IPS DF 4.7 (cell line): ENCODE data around the gene EGFR.

ENCODE experiments used
- DNase-seq: peaks from one replicate; pipeline ENCODE4 v3.0.0-alpha.2; 2013; ENCODE audit warnings: low spot score; ENCODE audit errors: extremely low read depth

The EGFR gene

DNA sequence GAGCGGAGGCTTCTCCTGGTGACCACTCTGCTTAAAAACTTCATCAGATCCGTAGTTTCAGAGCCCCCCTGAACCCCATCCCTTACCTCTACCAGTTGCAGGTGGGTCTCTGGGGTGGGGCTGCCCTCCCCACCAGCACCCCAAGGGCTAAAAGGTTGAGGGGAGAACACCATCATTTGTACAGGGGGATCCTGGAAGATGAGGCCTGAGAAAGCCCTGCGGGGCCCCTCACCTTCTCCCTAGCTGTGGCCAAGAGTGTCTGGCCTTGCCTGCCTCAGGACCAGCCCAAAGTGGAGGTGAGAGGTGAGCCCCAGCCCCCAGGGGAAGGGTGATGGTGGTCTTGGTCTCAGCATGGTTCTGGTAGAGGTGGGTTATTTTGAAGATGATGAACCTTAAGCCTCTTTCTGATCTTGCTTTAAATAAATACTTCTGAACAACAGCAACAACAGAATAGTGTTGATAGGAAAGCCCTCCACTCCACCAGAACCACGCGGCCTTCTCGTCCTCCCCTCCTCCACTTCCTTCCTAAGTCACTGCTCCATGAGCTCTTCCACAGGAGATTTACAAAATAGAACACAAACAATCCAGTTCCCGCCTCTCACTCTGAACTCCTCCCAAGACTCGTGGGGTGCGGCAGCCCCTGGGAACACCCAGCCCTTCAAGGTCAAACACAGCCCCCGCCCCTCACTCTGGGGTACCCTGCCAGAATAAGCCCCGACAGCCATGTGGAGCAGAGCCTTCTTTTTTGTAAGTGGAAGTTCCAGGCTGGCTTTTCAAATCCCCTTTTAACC is 169.1 kb downstream of the EGFR start:
- DNase-seq, result no peak

DNA sequence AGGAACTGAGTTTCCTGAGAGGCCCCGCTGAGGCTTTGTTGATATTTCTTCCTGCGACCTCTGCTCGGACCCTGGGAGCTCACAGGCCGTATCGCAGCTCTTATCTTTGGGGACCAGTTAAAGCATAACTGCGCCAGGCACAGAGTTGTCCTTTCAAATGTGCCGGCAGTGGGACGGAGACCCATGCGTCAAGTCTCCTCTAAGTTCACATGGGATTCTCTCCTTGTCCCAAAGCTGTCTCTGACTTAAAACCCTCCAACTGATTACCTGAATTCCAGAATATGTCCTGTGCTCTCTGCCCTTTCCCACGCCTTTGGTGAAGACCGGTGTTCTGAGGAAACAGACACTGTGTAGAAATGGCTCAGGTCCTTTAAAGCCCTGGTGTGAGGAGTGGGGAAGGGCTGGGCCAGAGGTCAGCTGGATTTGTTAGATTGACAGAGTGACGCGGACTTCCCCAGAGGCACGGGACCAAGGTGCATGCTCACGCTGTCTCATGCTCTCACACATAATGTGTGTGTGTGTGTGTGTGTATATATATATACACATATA is 169.8 kb downstream of the EGFR start:
- no peak for DNase-seq

DNA sequence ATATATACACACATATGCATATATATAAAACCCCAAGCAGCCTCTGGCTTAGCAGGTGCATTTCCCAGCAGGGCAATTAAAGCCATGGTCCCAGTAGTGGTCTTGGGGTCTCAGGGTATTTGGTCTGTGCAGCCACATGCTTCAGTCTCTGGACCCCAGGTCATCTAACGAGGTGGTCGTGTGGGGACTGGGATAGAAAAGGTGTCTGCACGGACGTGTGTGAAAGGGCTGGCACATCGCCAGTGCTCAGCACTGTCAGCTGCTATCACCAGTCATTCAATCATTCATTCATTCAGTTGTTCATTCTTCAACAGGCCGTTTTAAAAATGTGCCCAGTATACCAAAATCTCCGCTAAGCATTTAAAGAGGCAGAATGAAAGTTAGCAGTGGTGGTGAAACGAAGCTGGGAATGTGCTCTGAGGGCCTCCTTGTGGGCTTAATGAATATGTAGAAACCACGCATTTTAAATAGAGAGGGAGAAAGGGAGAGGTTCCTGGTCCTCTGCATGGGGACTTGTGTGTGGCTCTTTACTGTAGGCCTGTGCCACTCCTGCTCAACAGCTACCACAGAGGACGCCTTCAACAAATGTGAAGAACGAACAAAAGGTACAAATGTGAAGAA is 170.4 kb downstream of the EGFR start:
- no peak for DNase-seq

DNA sequence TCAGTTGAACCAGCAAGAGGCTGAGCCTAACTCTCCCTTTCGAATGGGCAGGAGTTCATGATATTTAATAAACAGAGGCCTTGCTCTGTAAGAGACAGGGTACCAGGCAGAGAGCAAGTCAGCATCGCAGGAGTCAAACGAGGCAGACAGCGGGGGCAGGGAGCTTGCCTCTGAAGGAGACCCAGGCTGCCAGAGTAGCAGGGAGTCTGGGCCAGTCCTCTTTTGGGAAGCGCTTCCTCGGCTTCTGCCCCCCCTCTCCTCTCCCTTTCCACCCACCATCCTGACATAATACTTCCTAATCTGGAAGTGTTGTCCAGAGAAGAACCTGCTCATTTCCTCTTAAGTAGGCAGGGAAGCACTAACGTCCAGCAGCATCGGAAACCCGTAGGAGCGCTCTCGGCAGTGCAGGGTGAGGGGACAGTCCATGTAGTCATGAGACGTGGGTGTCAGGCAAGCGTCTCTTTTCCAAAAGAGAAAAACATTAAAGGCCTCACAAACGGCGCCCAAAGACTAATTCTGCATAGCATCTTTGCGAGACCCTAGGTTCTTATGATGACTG is 171.1 kb downstream of the EGFR start:
- no peak for DNase-seq

DNA sequence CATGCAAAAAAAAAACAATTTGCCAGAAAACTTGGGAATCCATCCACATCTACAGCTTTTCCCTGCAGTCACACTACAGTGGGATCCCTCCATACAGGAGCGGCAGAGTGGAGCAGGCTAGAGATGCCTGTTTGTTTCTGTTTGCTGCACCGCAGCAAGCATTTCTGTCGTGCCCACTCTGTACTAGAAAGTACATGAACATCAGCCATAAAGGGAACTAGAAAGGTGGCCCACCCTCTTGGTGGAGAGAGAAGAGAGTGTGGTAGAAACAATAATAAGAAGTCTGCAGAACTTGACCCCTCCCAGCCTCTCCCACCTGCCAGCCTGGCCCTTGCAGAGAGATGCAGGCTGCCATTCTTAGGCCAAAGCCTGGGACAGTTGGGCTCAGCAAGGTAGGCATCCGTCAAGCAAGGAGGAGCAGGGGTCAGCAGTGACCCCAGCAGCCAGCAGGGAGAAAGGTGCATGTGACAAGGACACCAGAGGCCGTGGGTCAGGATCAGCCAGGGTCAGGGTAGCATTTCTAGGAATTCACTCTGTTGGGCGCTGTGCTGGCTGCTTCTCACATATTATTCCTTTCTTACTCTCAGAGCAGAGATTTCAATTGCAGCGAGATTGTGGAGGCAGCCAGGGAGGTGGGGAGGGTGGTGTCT is 171.8 kb downstream of the EGFR start:
- no peak for DNase-seq

DNA sequence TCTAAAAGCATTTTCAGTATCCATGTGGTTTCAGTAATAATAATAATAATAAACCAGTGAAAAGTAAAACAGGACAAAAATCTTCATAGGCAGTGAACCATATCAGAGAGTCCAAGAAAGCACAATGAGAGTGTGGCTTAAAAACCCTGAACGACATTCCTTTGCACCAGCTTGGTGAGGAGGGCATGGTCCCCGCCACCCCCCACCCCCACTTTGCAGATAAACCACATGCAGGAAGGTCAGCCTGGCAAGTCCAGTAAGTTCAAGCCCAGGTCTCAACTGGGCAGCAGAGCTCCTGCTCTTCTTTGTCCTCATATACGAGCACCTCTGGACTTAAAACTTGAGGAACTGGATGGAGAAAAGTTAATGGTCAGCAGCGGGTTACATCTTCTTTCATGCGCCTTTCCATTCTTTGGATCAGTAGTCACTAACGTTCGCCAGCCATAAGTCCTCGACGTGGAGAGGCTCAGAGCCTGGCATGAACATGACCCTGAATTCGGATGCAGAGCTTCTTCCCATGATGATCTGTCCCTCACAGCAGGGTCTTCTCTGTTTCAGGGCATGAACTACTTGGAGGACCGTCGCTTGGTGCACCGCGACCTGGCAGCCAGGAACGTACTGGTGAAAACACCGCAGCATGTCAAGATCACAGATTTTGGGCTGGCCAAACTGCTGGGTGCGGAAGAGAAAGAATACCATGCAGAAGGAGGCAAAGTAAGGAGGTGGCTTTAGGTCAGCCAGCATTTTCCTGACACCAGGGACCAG is 172.5 kb downstream of the EGFR start:
- no peak for DNase-seq

DNA sequence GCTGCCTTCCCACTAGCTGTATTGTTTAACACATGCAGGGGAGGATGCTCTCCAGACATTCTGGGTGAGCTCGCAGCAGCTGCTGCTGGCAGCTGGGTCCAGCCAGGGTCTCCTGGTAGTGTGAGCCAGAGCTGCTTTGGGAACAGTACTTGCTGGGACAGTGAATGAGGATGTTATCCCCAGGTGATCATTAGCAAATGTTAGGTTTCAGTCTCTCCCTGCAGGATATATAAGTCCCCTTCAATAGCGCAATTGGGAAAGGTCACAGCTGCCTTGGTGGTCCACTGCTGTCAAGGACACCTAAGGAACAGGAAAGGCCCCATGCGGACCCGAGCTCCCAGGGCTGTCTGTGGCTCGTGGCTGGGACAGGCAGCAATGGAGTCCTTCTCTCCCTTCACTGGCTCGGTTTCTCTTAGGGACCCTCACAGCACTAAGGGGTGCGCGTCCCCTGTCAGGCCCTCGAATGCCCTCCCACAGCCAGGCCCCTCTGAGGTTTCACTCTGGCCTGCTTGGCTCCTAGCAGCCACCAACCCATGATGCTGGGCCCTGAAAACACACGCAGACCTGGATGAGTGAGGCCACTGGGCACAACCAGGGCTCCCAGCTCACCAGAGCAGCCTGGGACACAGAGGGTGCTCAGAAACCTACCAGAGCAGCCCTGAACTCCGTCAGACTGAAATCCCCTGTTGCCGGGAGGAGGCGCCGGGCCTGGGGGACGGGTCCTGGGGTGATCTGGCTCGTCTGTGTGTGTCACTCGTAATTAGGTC is 173.3 kb downstream of the EGFR start:
- DNase-seq, result peak; percentile 30

DNA sequence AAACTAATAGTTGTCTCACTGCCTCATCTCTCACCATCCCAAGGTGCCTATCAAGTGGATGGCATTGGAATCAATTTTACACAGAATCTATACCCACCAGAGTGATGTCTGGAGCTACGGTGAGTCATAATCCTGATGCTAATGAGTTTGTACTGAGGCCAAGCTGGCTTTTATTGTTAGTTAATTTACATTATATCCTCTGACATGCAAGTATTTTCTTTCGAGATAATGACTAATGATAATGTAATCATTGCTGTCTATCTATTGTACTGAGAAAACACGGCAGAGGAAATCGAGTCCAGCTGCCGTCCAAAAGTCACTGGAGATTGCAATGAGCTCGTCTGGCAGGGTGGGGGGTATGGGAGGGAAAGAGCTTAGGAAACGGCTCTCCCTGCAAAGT is 173.9 kb downstream of the EGFR start:
- DNase-seq, result no peak

DNA sequence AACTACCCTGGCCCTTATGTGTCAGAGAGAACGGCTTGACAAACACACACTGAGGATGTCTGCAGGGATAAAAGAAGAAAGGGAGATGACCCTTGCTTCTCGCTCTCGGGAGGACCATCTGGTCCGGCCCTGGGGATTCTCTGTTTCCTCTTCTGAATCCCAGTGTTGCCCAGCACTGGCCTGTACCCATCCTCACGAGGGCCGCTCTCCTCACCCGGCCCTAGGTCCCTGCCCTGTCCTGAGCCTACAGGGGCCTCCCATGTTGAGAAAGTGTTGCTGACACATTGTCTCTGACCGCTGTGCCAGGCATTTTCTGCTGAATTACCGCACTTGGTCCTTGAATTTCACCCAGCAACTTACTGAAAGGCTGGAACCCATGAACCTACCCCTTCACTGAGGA is 174.4 kb downstream of the EGFR start:
- no peak for DNase-seq

DNA sequence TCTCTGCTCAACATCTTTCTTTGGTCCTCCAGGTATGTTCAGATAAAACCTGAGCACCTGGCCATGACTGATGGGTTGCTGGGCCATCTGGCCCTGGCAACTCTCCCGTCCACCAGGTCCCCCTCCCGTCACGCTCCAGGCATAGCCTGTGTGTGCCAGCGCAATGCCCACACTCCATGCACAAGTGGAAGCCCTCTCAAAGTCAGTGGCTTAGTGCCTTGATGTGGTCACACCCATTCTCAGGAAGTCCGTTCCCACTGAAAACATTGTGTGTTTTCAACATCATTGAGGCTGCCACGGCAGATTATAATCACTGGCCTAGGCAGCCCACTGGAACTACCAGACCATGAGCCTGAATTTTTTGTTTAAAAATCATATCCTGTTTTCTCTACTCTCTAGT is 175.7 kb downstream of the EGFR start:
- DNase-seq, result no peak

DNA sequence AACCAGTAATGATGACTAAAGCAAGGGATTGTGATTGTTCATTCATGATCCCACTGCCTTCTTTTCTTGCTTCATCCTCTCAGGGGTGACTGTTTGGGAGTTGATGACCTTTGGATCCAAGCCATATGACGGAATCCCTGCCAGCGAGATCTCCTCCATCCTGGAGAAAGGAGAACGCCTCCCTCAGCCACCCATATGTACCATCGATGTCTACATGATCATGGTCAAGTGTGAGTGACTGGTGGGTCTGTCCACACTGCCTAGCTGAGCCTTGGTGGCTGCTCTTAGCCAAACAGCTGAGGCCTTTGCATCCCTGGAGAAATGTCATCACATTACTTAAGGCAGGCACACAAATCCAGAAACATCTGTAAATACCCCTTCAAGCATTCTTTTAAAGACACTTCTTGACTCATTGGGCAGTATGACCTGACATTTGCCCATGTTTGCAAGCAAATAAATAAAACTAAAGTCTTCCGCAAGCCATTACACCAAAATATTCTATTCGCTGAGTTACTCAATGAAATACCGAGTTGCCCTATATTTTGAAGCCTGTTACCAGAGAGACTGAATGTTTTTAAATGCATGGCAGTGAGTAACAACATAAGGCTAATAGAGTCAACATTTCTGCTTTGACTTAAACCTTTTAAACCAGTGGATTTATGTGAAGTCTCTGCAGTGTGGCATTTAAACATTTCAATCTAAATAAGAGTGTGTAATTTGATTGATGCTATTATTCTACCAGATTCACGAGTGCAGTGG is 180.0 kb downstream of the EGFR start:
- no peak for DNase-seq

DNA sequence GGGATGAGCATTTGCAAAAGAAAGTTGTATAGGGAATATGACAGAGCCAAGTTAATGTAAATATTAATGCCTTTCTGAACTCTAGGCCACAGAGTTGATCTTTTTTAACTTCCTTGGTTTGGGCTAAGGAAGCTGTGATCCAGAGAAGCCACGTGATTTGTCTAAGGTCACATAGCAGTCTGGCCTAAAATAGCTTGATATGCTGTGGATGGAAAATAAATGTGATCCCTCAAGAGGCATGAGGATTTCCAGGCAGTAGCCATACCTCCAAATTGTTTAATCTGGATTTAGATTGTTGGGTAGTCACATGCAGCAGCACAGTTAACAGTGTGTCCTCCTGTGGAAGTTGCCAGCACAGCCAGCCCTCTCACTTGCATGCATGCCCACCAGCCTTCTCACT is 180.6 kb downstream of the EGFR start:
- DNase-seq, result no peak

DNA sequence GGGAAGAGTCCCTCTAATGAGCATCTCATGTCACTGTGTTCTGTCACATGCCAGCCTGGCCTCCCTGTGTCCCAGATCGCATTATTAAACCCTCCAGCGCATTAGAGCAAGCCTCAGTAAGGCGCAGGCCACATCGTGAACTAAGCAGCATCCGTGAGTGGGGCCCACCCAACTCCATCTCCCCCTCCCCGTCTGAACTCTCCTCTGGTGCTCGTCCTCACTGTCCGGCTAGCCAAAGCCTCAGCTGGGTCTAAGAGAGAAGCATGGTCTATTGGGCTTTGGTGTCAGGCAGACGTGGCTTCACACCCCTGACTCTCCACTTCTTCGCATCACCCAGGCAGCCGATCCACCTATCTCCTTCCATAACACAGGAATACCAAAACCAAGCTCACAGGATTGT is 181.6 kb downstream of the EGFR start:
- DNase-seq, result no peak

DNA sequence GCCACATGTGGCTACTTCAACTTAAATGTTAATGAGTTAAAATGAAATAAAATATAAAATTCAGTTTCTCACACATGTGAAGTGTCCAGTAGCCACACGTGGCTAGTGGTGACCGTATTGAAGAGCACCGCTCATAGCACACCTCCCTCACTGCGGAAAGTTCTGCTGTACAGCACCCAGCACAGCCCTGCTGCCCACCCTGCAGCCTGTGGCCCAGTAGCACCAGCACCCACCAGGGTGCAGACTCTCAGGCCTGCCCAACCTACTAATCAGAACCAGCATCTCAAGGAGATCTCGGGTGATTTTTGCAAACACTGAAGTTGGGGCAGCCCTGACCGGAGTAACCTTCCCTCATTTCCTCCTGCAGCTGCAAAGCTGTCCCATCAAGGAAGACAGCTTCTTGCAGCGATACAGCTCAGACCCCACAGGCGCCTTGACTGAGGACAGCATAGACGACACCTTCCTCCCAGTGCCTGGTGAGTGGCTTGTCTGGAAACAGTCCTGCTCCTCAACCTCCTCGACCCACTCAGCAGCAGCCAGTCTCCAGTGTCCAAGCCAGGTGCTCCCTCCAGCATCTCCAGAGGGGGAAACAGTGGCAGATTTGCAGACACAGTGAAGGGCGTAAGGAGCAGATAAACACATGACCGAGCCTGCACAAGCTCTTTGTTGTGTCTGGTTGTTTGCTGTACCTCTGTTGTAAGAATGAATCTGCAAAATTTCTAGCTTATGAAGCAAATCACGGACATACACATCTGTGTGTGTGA is 183.5 kb downstream of the EGFR start:
- DNase-seq, result no peak

DNA sequence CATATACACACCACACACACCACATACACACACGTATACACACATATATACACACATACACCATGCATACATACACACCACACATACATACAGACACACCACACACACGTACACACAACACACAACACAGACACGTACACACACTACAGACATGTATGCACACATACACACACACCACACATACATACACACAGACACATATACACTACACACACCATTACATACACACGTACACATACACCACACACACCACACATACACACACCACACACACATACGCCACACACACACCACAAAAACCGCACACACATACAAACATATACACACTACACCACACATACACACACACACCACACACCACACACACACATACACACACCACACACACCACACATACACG is 184.5 kb downstream of the EGFR start:
- no peak for DNase-seq

DNA sequence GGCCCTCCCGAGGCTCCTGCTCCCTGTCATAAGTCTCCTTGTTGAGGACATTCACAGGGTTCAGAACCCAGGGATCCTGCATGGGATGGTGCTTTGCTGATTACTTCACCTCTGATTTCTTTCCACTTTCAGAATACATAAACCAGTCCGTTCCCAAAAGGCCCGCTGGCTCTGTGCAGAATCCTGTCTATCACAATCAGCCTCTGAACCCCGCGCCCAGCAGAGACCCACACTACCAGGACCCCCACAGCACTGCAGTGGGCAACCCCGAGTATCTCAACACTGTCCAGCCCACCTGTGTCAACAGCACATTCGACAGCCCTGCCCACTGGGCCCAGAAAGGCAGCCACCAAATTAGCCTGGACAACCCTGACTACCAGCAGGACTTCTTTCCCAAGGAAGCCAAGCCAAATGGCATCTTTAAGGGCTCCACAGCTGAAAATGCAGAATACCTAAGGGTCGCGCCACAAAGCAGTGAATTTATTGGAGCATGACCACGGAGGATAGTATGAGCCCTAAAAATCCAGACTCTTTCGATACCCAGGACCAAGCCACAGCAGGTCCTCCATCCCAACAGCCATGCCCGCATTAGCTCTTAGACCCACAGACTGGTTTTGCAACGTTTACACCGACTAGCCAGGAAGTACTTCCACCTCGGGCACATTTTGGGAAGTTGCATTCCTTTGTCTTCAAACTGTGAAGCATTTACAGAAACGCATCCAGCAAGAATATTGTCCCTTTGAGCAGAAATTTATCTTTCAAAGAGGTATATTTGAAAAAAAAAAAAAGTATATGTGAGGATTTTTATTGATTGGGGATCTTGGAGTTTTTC is 186.5 kb downstream of the EGFR start:
- DNase-seq, result no peak

DNA sequence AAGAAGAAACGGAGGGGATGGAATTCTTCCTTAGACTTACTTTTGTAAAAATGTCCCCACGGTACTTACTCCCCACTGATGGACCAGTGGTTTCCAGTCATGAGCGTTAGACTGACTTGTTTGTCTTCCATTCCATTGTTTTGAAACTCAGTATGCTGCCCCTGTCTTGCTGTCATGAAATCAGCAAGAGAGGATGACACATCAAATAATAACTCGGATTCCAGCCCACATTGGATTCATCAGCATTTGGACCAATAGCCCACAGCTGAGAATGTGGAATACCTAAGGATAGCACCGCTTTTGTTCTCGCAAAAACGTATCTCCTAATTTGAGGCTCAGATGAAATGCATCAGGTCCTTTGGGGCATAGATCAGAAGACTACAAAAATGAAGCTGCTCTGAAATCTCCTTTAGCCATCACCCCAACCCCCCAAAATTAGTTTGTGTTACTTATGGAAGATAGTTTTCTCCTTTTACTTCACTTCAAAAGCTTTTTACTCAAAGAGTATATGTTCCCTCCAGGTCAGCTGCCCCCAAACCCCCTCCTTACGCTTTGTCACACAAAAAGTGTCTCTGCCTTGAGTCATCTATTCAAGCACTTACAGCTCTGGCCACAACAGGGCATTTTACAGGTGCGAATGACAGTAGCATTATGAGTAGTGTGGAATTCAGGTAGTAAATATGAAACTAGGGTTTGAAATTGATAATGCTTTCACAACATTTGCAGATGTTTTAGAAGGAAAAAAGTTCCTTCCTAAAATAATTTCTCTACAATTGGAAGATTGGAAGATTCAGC is 187.6 kb downstream of the EGFR start:
- DNase-seq, result no peak
